ENCODE data around the gene CFAP141.

CFAP141 gene

GRCh38 chr1:154171880-154172279, 34.3 kb downstream of the CFAP141 start:
- DNase-seq (ENCODE audit: low read depth in 2 of 2) = no peak

GRCh38 chr1:154171223-154171583, 34.9 kb downstream of the CFAP141 start:
- DNase-seq (ENCODE audit: low read depth in 2 of 2) = no peak

- DNase-seq (ENCODE audit: low read depth in 2 of 2) = peak in 1 of 2 donors; percentile 21
These were observed 35.4 kb downstream of the CFAP141 start for GRCh38 chr1:154170547-154171222.

- no peak for DNase-seq (ENCODE audit: low read depth in 2 of 2)
These were observed 38.7 kb downstream of the CFAP141 start for GRCh38 chr1:154167461-154167860.

- DNase-seq (ENCODE audit: low read depth in 2 of 2) = no peak
These were observed 39.9 kb downstream of the CFAP141 start for GRCh38 chr1:154166207-154166606.

- DNase-seq (ENCODE audit: low read depth in 2 of 2) = no peak
These were observed 46.6 kb downstream of the CFAP141 start for GRCh38 chr1:154159554-154159953.

- no peak for DNase-seq (ENCODE audit: low read depth in 2 of 2)
These were observed 47.6 kb downstream of the CFAP141 start for GRCh38 chr1:154158307-154159125.

- peak; percentile 27 to 53 for DNase-seq (ENCODE audit: low read depth in 2 of 2)
These were observed 48.4 kb downstream of the CFAP141 start for GRCh38 chr1:154157520-154158306.

GRCh38 chr1:154155251-154155650, 50.9 kb downstream of the CFAP141 start:
- DNase-seq (ENCODE audit: low read depth in 2 of 2) = no peak

GRCh38 chr1:154154534-154155191, 51.5 kb downstream of the CFAP141 start, which contains the start of gene NUP210L:
Gene NUP210L, minus strand, starts transcription at chr1:154155073.
- no peak for DNase-seq (ENCODE audit: low read depth in 2 of 2)

GRCh38 chr1:154154053-154154452, 52.1 kb downstream of the CFAP141 start:
- no peak for DNase-seq (ENCODE audit: low read depth in 2 of 2)

GRCh38 chr1:154151311-154151710, 54.8 kb downstream of the CFAP141 start:
- no peak for DNase-seq (ENCODE audit: low read depth in 2 of 2)
